Measurements from ENCODE around the gene IFT81.

DNA sequence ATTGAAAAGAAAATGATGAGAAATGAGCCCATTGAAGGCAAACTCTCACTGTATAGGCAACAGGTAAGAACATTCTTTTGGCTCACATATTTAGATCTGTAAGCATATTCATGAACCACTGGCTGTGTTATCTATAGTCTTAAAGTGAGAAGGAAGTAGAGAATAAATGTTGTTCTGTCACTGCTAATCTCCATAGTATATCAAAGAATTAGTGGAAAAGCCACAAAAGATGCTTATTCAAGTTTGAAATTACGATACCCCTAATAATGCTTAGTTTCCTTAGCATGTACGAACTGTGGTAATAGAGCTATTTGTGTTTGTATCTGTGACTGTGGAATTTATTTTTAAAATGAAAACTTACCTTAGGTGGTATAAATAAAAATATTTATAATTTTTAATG lies 22.8 kb downstream of the IFT81 start:
- TF ChIP-seq POLR2AphosphoS5 (IDR thresholded peaks at IDR 0.05; ENCODE audit: insufficient read depth, low read depth, low read length) = no peak
- TF ChIP-seq, protein P1, sequence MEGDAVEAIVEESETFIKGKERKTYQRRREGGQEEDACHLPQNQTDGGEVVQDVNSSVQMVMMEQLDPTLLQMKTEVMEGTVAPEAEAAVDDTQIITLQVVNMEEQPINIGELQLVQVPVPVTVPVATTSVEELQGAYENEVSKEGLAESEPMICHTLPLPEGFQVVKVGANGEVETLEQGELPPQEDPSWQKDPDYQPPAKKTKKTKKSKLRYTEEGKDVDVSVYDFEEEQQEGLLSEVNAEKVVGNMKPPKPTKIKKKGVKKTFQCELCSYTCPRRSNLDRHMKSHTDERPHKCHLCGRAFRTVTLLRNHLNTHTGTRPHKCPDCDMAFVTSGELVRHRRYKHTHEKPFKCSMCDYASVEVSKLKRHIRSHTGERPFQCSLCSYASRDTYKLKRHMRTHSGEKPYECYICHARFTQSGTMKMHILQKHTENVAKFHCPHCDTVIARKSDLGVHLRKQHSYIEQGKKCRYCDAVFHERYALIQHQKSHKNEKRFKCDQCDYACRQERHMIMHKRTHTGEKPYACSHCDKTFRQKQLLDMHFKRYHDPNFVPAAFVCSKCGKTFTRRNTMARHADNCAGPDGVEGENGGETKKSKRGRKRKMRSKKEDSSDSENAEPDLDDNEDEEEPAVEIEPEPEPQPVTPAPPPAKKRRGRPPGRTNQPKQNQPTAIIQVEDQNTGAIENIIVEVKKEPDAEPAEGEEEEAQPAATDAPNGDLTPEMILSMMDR (IDR thresholded peaks at IDR 0.05; ENCODE audit: extremely low read depth in 1 of 2, insufficient read depth in 1 of 2, low read depth in 1 of 2, low read length in 2 of 2) = no peak
- TF ChIP-seq EZH2 (IDR thresholded peaks at IDR 0.05; ENCODE audit: borderline replicate concordance, low read depth, low read length, severe bottlenecking) = no peak
- no peak for TF ChIP-seq POLR2A (IDR thresholded peaks at IDR 0.05; ENCODE audit: low read depth, low read length)
- TF ChIP-seq, protein P2, sequence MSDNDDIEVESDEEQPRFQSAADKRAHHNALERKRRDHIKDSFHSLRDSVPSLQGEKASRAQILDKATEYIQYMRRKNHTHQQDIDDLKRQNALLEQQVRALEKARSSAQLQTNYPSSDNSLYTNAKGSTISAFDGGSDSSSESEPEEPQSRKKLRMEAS (IDR thresholded peaks at IDR 0.05; ENCODE audit: insufficient read depth, insufficient read length) = no peak
- TF ChIP-seq MYC (IDR thresholded peaks at IDR 0.05; ENCODE audit: low read depth, low read length) = no peak
- no peak for TF ChIP-seq JUN (IDR thresholded peaks at IDR 0.05; ENCODE audit: borderline replicate concordance, insufficient read depth, insufficient read length, low read depth)

Data from endothelial cell of umbilical vein (primary cell).